ENCODE measurements around the gene CTNNA3.

CTNNA3 gene

GRCh38 chr10:65931291-65932070, 1764.5 kb downstream of the CTNNA3 start:
- DNase-seq (ENCODE audit: insufficient read length, low spot score) (no peak), FAIRE-seq (no peak)

- DNase-seq (ENCODE audit: insufficient read length, low spot score), result no peak
- FAIRE-seq, result no peak
Measured at GRCh38 chr10:65911151-65911835, 1784.7 kb downstream of the CTNNA3 start.

- DNase-seq (ENCODE audit: insufficient read length, low spot score) (no peak), FAIRE-seq (no peak)
Measured at GRCh38 chr10:65910209-65910608, 1785.8 kb downstream of the CTNNA3 start.

- FAIRE-seq, result no peak
Measured at GRCh38 chr10:65907199-65907712, 1788.7 kb downstream of the CTNNA3 start.

GRCh38 chr10:65903620-65904019, 1792.4 kb downstream of the CTNNA3 start:
- DNase-seq (ENCODE audit: insufficient read length, low spot score), result no peak

More at GRCh38 chr10:65907199-65907712, 1788.7 kb downstream of the CTNNA3 start:
- no peak for DNase-seq (ENCODE audit: insufficient read length, low spot score)

GRCh38 chr10:65900271-65900670, 1795.7 kb downstream of the CTNNA3 start:
- DNase-seq (ENCODE audit: insufficient read length, low spot score) (no peak), FAIRE-seq (no peak)

More at GRCh38 chr10:65903620-65904019, 1792.4 kb downstream of the CTNNA3 start:
- FAIRE-seq, result no peak

GRCh38 chr10:65898055-65898454, 1797.9 kb downstream of the CTNNA3 start:
- DNase-seq (ENCODE audit: insufficient read length, low spot score), result no peak
- no peak for FAIRE-seq

- FAIRE-seq (no peak), DNase-seq (ENCODE audit: insufficient read length, low spot score) (no peak)
Measured at GRCh38 chr10:65894961-65895360, 1801.0 kb downstream of the CTNNA3 start.

GRCh38 chr10:65894379-65894778, 1801.6 kb downstream of the CTNNA3 start:
- FAIRE-seq (no peak), DNase-seq (ENCODE audit: insufficient read length, low spot score) (no peak)

- FAIRE-seq (no peak), DNase-seq (ENCODE audit: insufficient read length, low spot score) (no peak)
Measured at GRCh38 chr10:65893676-65894075, 1802.3 kb downstream of the CTNNA3 start.

- DNase-seq (ENCODE audit: insufficient read length, low spot score) (no peak), FAIRE-seq (no peak)
Measured at GRCh38 chr10:65892284-65892683, 1803.7 kb downstream of the CTNNA3 start.

GRCh38 chr10:65891073-65891981, 1804.7 kb downstream of the CTNNA3 start:
- no peak for DNase-seq (ENCODE audit: insufficient read length, low spot score)
- FAIRE-seq, result no peak

GRCh38 chr10:65864529-65864928, 1831.5 kb downstream of the CTNNA3 start:
- FAIRE-seq (no peak), DNase-seq (ENCODE audit: insufficient read length, low spot score) (no peak)

- DNase-seq (ENCODE audit: insufficient read length, low spot score) (no peak), FAIRE-seq (no peak)
Measured at GRCh38 chr10:65864036-65864435, 1832.0 kb downstream of the CTNNA3 start.

Measured in GM19239 (cell line).